Fibroblast of mammary gland (primary cell): ENCODE data around the gene FUCA1.
"Not testable (repeated sequence)": the region's sequence is repeated elsewhere in the genome, so short reads cannot be mapped to it uniquely, and the experiment has no call there.

Experiments
- DNase-seq: peaks from one replicate; pipeline ENCODE4 v3.0.0-alpha.2; 2010; ENCODE audit warnings: low read depth
- H3K4me3 ChIP-seq: 2 replicates; pipeline ENCODE4 v1.5.1; 2011; ENCODE audit warnings: low read depth, mild to moderate bottlenecking, low read length, moderate library complexity; ENCODE audit not compliant: control insufficient read depth
- CTCF ChIP-seq: conservative IDR thresholded peaks from 2 replicates; pipeline ENCODE4 v1.5.1; 2011; ENCODE audit warnings: low read depth, low read length, inconsistent platforms; ENCODE audit not compliant: control insufficient read depth, insufficient read depth

FUCA1 gene

GRCh38 chr1:23803674-23804073 is 64.4 kb downstream of the FUCA1 start:
- no peak for TF ChIP-seq CTCF
- H3K4me3 ChIP-seq = no peak overlapping the region
- DNase-seq = no peak

GRCh38 chr1:23802809-23803342 is 65.2 kb downstream of the FUCA1 start:
- not testable (repeated sequence) for DNase-seq, H3K4me3 ChIP-seq

DNA sequence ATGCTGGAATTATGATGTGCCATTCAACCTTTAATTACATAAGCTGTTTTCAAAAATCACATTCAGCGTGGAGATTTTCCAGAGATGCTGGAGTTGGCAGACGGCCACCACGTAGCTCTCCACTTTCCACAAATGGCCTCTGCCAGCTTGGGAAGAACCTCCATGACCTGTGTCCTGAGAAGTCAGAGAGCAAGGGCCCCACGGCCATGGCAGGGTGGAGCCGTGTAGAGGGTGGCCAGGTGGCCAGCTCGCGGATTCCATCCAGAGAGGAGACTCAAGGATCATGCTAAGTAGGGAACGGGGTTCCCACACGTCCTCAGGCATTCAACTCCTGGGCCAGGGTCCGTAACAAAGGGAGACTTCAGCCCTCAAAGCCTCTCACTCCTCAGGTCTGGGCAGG is 66.2 kb downstream of the FUCA1 start:
- no peak overlapping the region for H3K4me3 ChIP-seq
- TF ChIP-seq CTCF = no peak
- DNase-seq = no peak

DNA sequence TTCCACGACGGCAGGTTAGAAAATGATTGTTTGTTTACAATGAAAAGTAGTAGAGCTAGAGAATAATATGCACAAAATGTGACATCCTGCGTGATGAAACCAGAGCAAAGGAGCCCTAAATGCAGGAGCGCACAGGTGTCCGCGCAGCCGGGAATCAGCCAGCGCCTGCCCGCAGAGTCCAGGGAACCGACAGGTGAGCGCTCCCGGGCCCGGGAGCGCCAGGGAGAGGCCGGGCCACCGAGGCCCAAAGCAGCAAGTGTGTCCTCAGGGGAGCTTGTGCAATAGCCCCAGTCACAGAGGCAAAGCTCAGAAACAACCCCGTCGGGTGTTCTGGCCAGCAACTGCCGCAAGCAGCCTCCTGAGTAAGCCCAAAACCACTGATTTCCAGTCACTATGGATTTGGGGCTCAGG is 66.7 kb downstream of the FUCA1 start:
- DNase-seq = no peak
- H3K4me3 ChIP-seq = peak overlapping the region; percentile 78
- TF ChIP-seq CTCF = no peak

DNA sequence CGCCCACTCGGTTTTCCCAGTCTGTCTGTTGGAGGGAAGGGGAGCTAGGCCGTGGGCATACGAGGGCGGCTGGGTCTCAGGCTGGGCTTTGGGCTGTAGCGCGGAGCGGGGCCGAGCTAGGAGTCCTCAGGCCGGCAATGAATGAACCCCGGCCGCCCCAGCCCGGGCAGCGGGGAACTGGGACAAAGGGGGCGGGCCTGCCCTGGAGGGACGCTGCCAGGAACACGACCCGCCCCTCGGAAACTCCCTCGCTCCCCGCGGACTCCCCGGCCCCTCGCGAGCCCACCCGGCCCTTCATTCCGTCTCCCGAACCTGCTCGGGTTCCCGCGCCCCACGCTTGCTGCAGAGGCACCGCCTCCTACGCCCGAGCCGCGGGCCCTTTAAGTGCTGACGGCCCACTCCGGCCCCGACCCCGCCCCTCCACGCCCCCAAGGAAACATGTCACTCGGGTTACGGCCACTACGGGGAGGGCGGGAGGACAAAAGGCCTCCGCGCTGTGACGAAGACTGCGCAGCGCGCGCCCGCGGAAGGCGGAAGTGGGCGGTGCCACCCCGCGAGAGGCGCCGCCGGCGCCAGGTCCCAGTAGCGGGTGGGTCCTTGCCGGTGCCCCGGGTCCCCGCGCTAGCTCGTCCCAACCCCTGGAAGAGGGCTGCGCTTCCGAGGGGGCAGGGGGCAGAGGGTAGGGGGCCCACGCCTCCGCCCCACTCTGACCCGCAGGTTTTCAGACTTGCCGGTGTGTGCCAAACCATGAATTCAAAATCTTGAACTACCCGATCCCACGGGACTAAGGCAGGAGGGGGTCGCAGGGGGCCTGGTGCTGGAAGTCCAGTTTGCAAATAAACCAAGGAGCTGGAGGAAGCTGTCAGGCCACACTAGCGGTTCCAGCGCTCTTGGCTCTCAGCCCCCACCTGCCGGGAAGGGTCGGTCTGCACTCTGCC is 67.4 kb downstream of the FUCA1 start, which contains the start of gene GALE:
Gene GALE (minus strand): TSS at position 355 of the 938 bp plus-strand sequence. CDS start 1,747 bp downstream, outside the sequence.
- DNase-seq = peak; percentile 90
- H3K4me3 ChIP-seq = peak within 1 kb of the TSS; percentile 78
- TF ChIP-seq CTCF = no peak

DNA sequence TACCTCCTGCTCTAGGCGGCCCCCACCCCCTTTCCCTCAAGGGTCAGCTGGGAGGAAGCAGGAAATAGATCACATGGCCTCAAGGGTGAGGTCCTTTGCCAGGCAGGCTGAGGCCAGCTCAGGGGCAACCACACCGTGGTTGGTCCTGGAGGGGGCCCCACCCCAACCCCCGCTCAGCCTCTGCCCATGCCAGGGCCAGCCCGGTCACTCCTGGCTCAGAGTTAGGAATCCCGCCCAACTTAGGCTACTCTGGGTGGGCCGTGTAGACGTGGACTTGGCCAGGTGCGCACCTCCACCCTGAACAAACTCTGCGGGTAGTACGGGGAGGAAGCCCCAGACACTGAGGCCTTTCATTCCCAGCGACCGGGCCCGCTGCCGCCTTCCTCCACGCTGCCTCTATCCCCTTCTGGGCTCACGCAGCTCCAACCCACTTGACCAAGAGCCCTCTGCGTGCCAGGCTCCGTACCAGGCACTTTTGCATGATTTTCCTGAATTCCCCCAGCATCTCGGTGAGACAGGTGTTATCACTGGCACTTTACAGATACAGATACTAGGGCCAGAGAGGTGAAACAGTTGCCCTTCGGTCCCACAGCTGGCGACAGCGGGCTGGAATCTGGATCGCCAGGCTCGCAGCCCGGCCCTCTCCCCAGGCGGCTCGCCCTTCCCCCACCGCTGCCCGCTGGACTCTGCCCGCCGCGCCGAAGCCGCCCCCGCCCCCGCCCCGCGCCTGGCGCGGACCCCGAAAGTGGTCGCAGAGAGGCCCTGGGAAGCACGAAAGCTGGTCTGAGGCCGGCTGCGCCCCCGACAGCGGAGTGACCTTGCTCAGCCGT is 68.3 kb downstream of the FUCA1 start:
- TF ChIP-seq CTCF = no peak
- peak; percentile 59 for DNase-seq
- H3K4me3 ChIP-seq = peak overlapping the region; percentile 78

- DNase-seq = no peak
- H3K4me3 ChIP-seq = peak overlapping the region; percentile 78
- no peak for TF ChIP-seq CTCF
Observed at GRCh38 chr1:23799255-23799569, 68.9 kb downstream of the FUCA1 start.
